SH-SY5Y (cell line): ENCODE results near the gene INPPL1.

Experiments
- GATA2 ChIP-seq: IDR thresholded peaks from 2 replicates; pipeline ENCODE4 v1.6.1; 2011; ENCODE audit warnings: mild to moderate bottlenecking, low read depth, low read length
- GATA3 ChIP-seq: IDR thresholded peaks from 2 replicates; pipeline ENCODE4 v1.6.1; 2011; ENCODE audit warnings: low read depth, mild to moderate bottlenecking, low read length, moderate library complexity

The INPPL1 gene

GRCh38 chr11:72204886-72205285, 19.7 kb upstream of the INPPL1 start:
- TF ChIP-seq GATA3 (no peak), GATA2 (no peak)

GRCh38 chr11:72208281-72208680, 16.3 kb upstream of the INPPL1 start:
- TF ChIP-seq GATA2 (no peak), GATA3 (no peak)

- no peak for TF ChIP-seq GATA3
- no peak for TF ChIP-seq GATA2
Measured at GRCh38 chr11:72209101-72209500, 15.5 kb upstream of the INPPL1 start.

- TF ChIP-seq GATA3 (no peak), GATA2 (no peak)
Measured at GRCh38 chr11:72216638-72217037, 7.9 kb upstream of the INPPL1 start, which contains the start of gene FOLR2. FOLR2 (plus strand) TSS chr11:72216794; CDS start chr11:72218585, 1,791 bp downstream.

- TF ChIP-seq GATA3 (no peak), GATA2 (no peak)
Measured at GRCh38 chr11:72217841-72218240, 6.7 kb upstream of the INPPL1 start.

- TF ChIP-seq GATA2, result no peak
- TF ChIP-seq GATA3, result no peak
Measured at GRCh38 chr11:72218251-72218745, 6.3 kb upstream of the INPPL1 start.

- no peak for TF ChIP-seq GATA3
- TF ChIP-seq GATA2, result no peak
Measured at GRCh38 chr11:72220696-72221363, 3.7 kb upstream of the INPPL1 start.

- TF ChIP-seq GATA3 (no peak), GATA2 (no peak)
Measured at GRCh38 chr11:72221386-72222075, 3.0 kb upstream of the INPPL1 start.

GRCh38 chr11:72222106-72222891, 2.3 kb upstream of the INPPL1 start:
- no peak for TF ChIP-seq GATA2
- TF ChIP-seq GATA3, result no peak

GRCh38 chr11:72222907-72223614, 1.5 kb upstream of the INPPL1 start:
- TF ChIP-seq GATA2 (no peak), GATA3 (no peak)

GRCh38 chr11:72223615-72224563, 678 bp upstream of the INPPL1 start:
- TF ChIP-seq GATA3 (no peak), GATA2 (no peak)

- TF ChIP-seq GATA3 (no peak), GATA2 (no peak)
Measured at GRCh38 chr11:72225411-72225951, 914 bp downstream of the INPPL1 start.
